Calu3 (cell line): Measurements from ENCODE around the gene CDK13. TPM values are rescaled to one million over a fixed set of nuclear protein-coding genes. Genes with fewer than 3 reads are reported as not detected.

Experiments used
- BruUV-seq: library from RNA; stranded (reverse); fragments of 400-500 nt; replicated peaks from 2 replicates; lab custom pipeline; 2021; lab: Mats Ljungman, UMichigan
- CTCF ChIA-PET: fragments of 300-600 bp; sonication (Branson Sonifier 250); formaldehyde crosslinking; loops from one replicate; lab custom pipeline; 2022; ENCODE audit warnings: antibody characterized with exemption; lab: Charles Lee
- DNase-seq: peaks from one replicate; pipeline ENCODE4 v3.0.0; 2022
- H3K27ac Mint-ChIP-seq: one replicate; pipeline ENCODE4 v1.8.0; 2022; ENCODE audit warnings: mixed read lengths; ENCODE audit not compliant: unreplicated experiment
- H3K27me3 Mint-ChIP-seq: one replicate; pipeline ENCODE4 v1.8.0; 2022; ENCODE audit warnings: mixed read lengths; ENCODE audit not compliant: unreplicated experiment
- H3K36me3 Mint-ChIP-seq: one replicate; pipeline ENCODE4 v1.8.0; 2022; ENCODE audit warnings: mild to moderate bottlenecking, moderate library complexity, mixed read lengths; ENCODE audit not compliant: insufficient read depth, unreplicated experiment
- H3K4me1 Mint-ChIP-seq: one replicate; pipeline ENCODE4 v1.8.0; 2022; ENCODE audit warnings: mild to moderate bottlenecking, low read depth, mixed read lengths; ENCODE audit not compliant: unreplicated experiment
- H3K4me3 Mint-ChIP-seq: one replicate; pipeline ENCODE4 v1.8.0; 2022; ENCODE audit warnings: mild to moderate bottlenecking, low read depth, moderate library complexity, mixed read lengths; ENCODE audit not compliant: unreplicated experiment
- H3K9me3 Mint-ChIP-seq: one replicate; pipeline ENCODE4 v1.8.0; 2022; ENCODE audit warnings: low read depth, mixed read lengths; ENCODE audit not compliant: unreplicated experiment
- CTCF ChIP-seq: fragments of 200-600 bp; IDR thresholded peaks from one replicate; pipeline ENCODE4 v1.8.0; 2022; ENCODE audit warnings: antibody characterized with exemption; ENCODE audit not compliant: unreplicated experiment
- intact Hi-C: fragments of 100-400 bp; cut with micrococcal nuclease; formaldehyde crosslinking; loops from one replicate; pipeline ENCODE4 v1.10.0; 2022; ENCODE audit not compliant: unreplicated experiment
- total RNA-seq: library from RNA; stranded (reverse); gene quantifications from 2 replicates; pipeline ENCODE4 v1.2.3, GENCODE V29; 2022

CDK13 gene
- total RNA-seq, 1 experiment from 2014 or later, result 86.7 TPM

GRCh38 chr7:39936761-39937160 is 13.3 kb upstream of the CDK13 start:
- no peak overlapping the region for H3K27ac Mint-ChIP-seq
- H3K36me3 Mint-ChIP-seq, result no peaks in the 10 kb centered on the region
- TF ChIP-seq CTCF, result no peak
- H3K9me3 Mint-ChIP-seq, result no peaks in the 10 kb centered on the region
- intact Hi-C loops, result no loop called here
- H3K27me3 Mint-ChIP-seq, result no peaks in the 10 kb centered on the region
- CTCF ChIA-PET, result interaction anchor here (0.7 kb wide), 1 partner anchor 73 kb away, joined by 3 read pairs; no protein-coding TSS in a partner anchor
- no peaks in the 10 kb centered on the region for H3K4me1 Mint-ChIP-seq
- no TSS peak for BruUV-seq
- no peak for DNase-seq
- no peak overlapping the region for H3K4me3 Mint-ChIP-seq

- DNase-seq, result no peak
- Mint-ChIP-seq H3K4me3 (no peak overlapping the region), H3K36me3 (no peaks in the 10 kb centered on the region), H3K27me3 (no peaks in the 10 kb centered on the region), H3K9me3 (no peaks in the 10 kb centered on the region), H3K4me1 (no peaks in the 10 kb centered on the region), H3K27ac (no peak overlapping the region)
- intact Hi-C loops, result no loop called here
- no peak for TF ChIP-seq CTCF
- BruUV-seq, result no TSS peak
- CTCF ChIA-PET, result no interaction called here
Measured at GRCh38 chr7:39937366-39938153, 12.5 kb upstream of the CDK13 start.

GRCh38 chr7:39942883-39943282 is 7.2 kb upstream of the CDK13 start:
- Mint-ChIP-seq H3K4me1 (peaks cover 4% of the 10 kb centered on the region), H3K27ac (no peak overlapping the region), H3K27me3 (no peaks in the 10 kb centered on the region), H3K9me3 (no peaks in the 10 kb centered on the region), H3K36me3 (no peaks in the 10 kb centered on the region), H3K4me3 (no peak overlapping the region)
- intact Hi-C loops, result no loop called here
- TF ChIP-seq CTCF, result no peak
- CTCF ChIA-PET, result no interaction called here
- no peak for DNase-seq
- no TSS peak for BruUV-seq

- H3K4me1 Mint-ChIP-seq, result peaks cover 11% of the 10 kb centered on the region
- peaks cover 38% of the 10 kb centered on the region for H3K36me3 Mint-ChIP-seq
- H3K27me3 Mint-ChIP-seq, result no peaks in the 10 kb centered on the region
- BruUV-seq, result no TSS peak
- H3K9me3 Mint-ChIP-seq, result no peaks in the 10 kb centered on the region
- TF ChIP-seq CTCF, result no peak
- no peak for DNase-seq
- intact Hi-C loops, result no loop called here
- no peak overlapping the region for H3K4me3 Mint-ChIP-seq
- H3K27ac Mint-ChIP-seq, result no peak overlapping the region
- CTCF ChIA-PET, result interaction anchor here (0.6 kb wide), 1 partner anchor 37 kb away, joined by 3 read pairs; no protein-coding TSS in a partner anchor
Measured at GRCh38 chr7:39946693-39947092, 3.4 kb upstream of the CDK13 start.
